ENCODE measurements around the gene TMEM69.

DNA sequence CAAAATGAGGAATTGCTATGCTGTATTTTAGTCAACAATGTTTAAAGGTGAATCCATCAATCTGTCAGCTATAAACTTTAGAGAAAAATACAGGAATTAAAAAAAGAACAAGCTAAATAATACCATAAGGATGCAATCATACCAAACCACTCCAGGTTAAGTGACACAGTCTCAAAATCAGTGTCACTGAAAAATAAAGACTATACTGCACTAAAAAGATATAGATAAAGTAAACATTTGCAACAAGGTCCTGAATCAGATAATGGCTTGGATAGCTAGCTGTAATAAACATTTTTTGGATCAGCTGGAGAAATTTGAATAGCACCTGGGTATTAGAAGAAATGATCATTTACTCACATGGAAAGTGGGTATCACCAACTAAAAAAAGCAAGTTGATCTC is 9.5 kb upstream of the TMEM69 start:
- no peak for TF ChIP-seq POLR2A (IDR thresholded peaks at IDR 0.05)
- TF ChIP-seq, protein P1, sequence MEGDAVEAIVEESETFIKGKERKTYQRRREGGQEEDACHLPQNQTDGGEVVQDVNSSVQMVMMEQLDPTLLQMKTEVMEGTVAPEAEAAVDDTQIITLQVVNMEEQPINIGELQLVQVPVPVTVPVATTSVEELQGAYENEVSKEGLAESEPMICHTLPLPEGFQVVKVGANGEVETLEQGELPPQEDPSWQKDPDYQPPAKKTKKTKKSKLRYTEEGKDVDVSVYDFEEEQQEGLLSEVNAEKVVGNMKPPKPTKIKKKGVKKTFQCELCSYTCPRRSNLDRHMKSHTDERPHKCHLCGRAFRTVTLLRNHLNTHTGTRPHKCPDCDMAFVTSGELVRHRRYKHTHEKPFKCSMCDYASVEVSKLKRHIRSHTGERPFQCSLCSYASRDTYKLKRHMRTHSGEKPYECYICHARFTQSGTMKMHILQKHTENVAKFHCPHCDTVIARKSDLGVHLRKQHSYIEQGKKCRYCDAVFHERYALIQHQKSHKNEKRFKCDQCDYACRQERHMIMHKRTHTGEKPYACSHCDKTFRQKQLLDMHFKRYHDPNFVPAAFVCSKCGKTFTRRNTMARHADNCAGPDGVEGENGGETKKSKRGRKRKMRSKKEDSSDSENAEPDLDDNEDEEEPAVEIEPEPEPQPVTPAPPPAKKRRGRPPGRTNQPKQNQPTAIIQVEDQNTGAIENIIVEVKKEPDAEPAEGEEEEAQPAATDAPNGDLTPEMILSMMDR (IDR thresholded peaks at IDR 0.05): no peak
